Fibroblast of lung (primary cell): Measurements from ENCODE around the gene OGA. TPM values are rescaled to one million over a fixed set of nuclear protein-coding genes. Genes with fewer than 3 reads are reported as not detected.

ENCODE experiments used
- DNase-seq, 2 donors: peaks; one replicate each; pipeline versions ENCODE4 v3.0.0 to v3.0.0-alpha.2; 2010; ENCODE audit warnings: low read depth in 2 of 2
- H2AFZ ChIP-seq: 2 replicates; pipeline ENCODE4 v1.5.1; 2012; ENCODE audit warnings: low read length, control low read depth, inconsistent platforms
- H3K27ac ChIP-seq: 2 replicates; pipeline ENCODE4 v1.5.1; 2011; ENCODE audit warnings: low read length, control low read depth; ENCODE audit not compliant: insufficient read depth
- H3K27me3 ChIP-seq: 2 replicates; pipeline ENCODE4 v1.5.1; 2011; ENCODE audit warnings: mild to moderate bottlenecking, low read length; ENCODE audit not compliant: control insufficient read depth, insufficient read depth
- H3K36me3 ChIP-seq: 2 replicates; pipeline ENCODE4 v1.5.1; 2011; ENCODE audit warnings: low read length; ENCODE audit not compliant: control insufficient read depth, insufficient read depth
- H3K4me1 ChIP-seq: 2 replicates; pipeline ENCODE4 v1.5.1; 2011; ENCODE audit warnings: low read length; ENCODE audit not compliant: control insufficient read depth, insufficient read depth; ENCODE audit errors: extremely low read depth
- H3K4me2 ChIP-seq: 2 replicates; pipeline ENCODE4 v1.5.1; 2011; ENCODE audit warnings: low read length, control low read depth; ENCODE audit not compliant: insufficient read depth; ENCODE audit errors: extremely low read depth
- H3K4me3 ChIP-seq, 4 experiments: fragments of 200-600 bp in 1 of 4; sonication (generic) in 1 of 4; replicated peaks in 1 of 4; 2 replicates each; pipeline ENCODE4 v1.5.1; 2011 to 2016; ENCODE audit warnings: low read length in 4 of 4, low read depth in 3 of 4, mild to moderate bottlenecking in 3 of 4, control low read depth in 2 of 4, inconsistent platforms in 1 of 4, mixed read lengths in 1 of 4; ENCODE audit not compliant: insufficient read depth in 1 of 4; ENCODE audit errors: control extremely low read depth in 1 of 4
- H3K79me2 ChIP-seq: 2 replicates; pipeline ENCODE4 v1.5.1; 2012; ENCODE audit warnings: mild to moderate bottlenecking, low read length, inconsistent platforms; ENCODE audit not compliant: control insufficient read depth, insufficient read depth
- H3K9ac ChIP-seq: 2 replicates; pipeline ENCODE4 v1.5.1; 2011; ENCODE audit warnings: mild to moderate bottlenecking, low read length, control low read depth; ENCODE audit not compliant: insufficient read depth
- H3K9me3 ChIP-seq: 2 replicates; pipeline ENCODE4 v1.5.1; 2012; ENCODE audit warnings: low read depth, low read length; ENCODE audit not compliant: control insufficient read depth, insufficient read depth
- H4K20me1 ChIP-seq: 2 replicates; pipeline ENCODE4 v1.5.1; 2011; ENCODE audit warnings: low read length; ENCODE audit not compliant: control insufficient read depth, insufficient read depth; ENCODE audit errors: extremely low read depth
- EZH2 ChIP-seq: IDR thresholded peaks from 2 replicates; pipeline ENCODE4 v1.5.1; 2012; ENCODE audit warnings: low read length, control low read depth, mild to moderate bottlenecking; ENCODE audit errors: missing control alignments
- polyA plus RNA-seq, 2 donors: library from polyadenylated mRNA; depleted of rRNA in 1 of 2; stranded (reverse) in 1 of 2; unstranded in 1 of 2; fragments of >200 nt; gene quantifications; 2 replicates each; pipeline ENCODE4 v1.2.1, GENCODE V29; 2011 to 2012; ENCODE audit warnings: missing spikeins in 1 of 2
- total RNA-seq: library from RNA; depleted of rRNA; stranded (reverse); fragments of >200 nt; gene quantifications from 2 replicates; pipeline ENCODE4 v1.2.1, GENCODE V29; 2014
- TF ChIP-seq, protein P1 (sequence below), 2 donors: IDR thresholded peaks in 1 of 2; conservative IDR thresholded peaks in 1 of 2; 1 replicate in 1 of 2; 2 replicates in 1 of 2; pipeline ENCODE4 v1.5.1; 2011 to 2012; ENCODE audit warnings: low read length in 2 of 2, control low read depth in 1 of 2, inconsistent platforms in 1 of 2, low read depth in 1 of 2, mild to moderate bottlenecking in 1 of 2

OGA gene
- total and polyA plus RNA-seq, 2 donors (not counting 1 experiment from before 2014, with no cell fraction given) = 69.9 to 193 TPM

DNA sequence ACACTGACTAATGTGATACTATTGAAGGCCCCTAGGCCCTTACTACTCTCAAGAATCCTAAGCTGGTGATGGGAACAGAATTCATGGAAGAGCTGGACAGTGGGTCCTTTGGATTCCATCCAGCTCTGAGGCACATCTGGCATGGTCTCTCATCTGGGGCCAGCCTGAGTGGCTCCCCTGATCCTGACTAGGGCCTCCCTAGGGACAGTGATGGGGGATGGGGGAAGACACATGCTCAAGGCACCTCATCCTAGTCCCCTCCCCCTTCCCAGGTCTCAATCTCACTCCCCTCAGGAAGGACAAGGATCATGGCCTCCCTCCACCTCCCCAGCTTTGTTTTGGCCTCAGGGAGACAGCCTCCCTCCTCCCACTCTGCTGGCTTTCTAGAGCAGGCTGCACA lies 23.6 kb upstream of the OGA start:
- H4K20me1 ChIP-seq = no peaks in the 10 kb centered on the region
- H3K27ac ChIP-seq = no peak overlapping the region
- no peaks in the 10 kb centered on the region for H3K79me2 ChIP-seq
- peak overlapping the region; percentile 23 for H3K4me2 ChIP-seq
- peaks cover 2% of the 10 kb centered on the region for H3K36me3 ChIP-seq
- H3K9me3 ChIP-seq = no peaks in the 10 kb centered on the region
- H2AFZ ChIP-seq = no peak overlapping the region
- no peak overlapping the region for H3K9ac ChIP-seq
- no peak for DNase-seq
- H3K27me3 ChIP-seq = no peaks in the 10 kb centered on the region
- no peaks in the 10 kb centered on the region for H3K4me1 ChIP-seq
- H3K4me3 ChIP-seq = no peak overlapping the region
- no peak for TF ChIP-seq EZH2
- TF ChIP-seq, protein P1, sequence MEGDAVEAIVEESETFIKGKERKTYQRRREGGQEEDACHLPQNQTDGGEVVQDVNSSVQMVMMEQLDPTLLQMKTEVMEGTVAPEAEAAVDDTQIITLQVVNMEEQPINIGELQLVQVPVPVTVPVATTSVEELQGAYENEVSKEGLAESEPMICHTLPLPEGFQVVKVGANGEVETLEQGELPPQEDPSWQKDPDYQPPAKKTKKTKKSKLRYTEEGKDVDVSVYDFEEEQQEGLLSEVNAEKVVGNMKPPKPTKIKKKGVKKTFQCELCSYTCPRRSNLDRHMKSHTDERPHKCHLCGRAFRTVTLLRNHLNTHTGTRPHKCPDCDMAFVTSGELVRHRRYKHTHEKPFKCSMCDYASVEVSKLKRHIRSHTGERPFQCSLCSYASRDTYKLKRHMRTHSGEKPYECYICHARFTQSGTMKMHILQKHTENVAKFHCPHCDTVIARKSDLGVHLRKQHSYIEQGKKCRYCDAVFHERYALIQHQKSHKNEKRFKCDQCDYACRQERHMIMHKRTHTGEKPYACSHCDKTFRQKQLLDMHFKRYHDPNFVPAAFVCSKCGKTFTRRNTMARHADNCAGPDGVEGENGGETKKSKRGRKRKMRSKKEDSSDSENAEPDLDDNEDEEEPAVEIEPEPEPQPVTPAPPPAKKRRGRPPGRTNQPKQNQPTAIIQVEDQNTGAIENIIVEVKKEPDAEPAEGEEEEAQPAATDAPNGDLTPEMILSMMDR (conservative IDR thresholded peaks at IDR 0.05 in 1 of 2, IDR thresholded peaks at IDR 0.05 in 1 of 2; ENCODE audit: low read depth in 1 of 2, low read length in 2 of 2) = no peak

DNA sequence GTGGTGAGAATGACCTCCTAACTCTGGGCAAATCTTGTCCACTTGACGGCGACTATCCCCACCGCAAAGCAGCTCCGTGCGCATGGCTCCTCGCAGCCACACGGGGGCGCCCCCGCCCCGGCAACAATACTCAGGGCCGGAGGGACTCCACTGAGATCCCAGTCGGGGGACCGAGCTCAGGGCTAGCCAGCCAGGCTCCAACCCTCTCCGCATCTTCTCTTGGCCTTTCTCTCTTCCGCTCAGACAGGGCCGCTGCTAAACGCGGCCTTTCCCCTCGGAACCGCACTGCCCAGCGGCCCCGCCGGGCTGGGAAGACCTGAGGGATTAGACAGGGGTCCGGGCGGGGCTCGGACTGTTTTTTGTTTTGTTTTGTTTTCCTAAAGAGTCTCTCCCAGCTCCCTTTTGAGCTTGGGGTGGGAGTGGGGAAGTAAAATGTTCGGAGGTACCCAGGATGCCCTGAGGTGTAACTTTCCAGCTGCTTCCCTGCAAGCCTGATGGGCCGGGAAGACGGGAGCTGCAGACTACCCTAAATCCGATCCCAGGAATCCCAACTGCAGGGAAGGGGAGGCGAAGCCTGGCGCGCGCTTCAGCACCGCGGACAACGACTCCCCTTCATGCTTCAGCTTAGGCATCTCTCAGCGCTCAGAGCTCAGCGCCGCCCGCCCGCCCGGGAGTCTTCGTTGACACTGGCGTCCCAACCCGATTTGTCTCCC lies 22.7 kb upstream of the OGA start:
- H3K4me2 ChIP-seq = peak overlapping the region; percentile 71
- H3K4me1 ChIP-seq = no peaks in the 10 kb centered on the region

DNA sequence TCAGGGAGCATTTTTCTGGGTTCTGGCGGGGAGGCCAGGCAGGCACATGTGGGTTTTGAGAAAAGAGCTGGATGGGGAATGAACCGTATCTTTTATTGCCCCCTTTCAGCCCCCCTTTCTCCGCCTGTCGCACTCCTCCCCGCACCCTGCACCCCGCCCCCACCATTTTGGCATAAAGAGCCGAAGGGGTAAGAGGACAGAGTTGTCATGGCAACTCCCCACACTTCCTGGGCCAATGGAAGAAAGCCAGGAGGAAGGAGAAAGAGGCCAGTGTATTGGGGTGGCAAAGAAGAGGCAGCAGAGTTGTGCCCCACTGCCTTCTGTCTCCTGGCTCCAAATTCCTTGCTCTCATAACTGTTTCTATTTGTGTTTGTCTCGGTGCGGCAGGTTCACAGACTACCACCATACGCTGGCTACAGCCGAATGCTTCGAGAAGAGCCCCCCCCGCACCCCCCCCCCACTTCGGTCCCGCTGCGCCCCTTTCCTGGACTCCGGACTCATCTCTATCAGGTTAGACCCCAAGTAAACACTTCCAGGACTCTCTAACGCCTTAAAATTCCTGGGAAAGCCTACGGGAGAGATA lies 21.9 kb upstream of the OGA start:
- no peak overlapping the region for H3K27ac ChIP-seq
- H3K9ac ChIP-seq = no peak overlapping the region
- H4K20me1 ChIP-seq = no peaks in the 10 kb centered on the region
- DNase-seq = peak in 1 of 2 donors; percentile 41
- H3K79me2 ChIP-seq = no peaks in the 10 kb centered on the region
- TF ChIP-seq, protein P1 (conservative IDR thresholded peaks at IDR 0.05 in 1 of 2, IDR thresholded peaks at IDR 0.05 in 1 of 2; ENCODE audit: low read depth in 1 of 2, low read length in 2 of 2) = no peak
- TF ChIP-seq EZH2 = no peak
- no peaks in the 10 kb centered on the region for H3K4me1 ChIP-seq
- H2AFZ ChIP-seq = no peak overlapping the region
- H3K4me2 ChIP-seq = peak overlapping the region; percentile 34
- H3K36me3 ChIP-seq = no peaks in the 10 kb centered on the region
- no peaks in the 10 kb centered on the region for H3K9me3 ChIP-seq
- H3K4me3 ChIP-seq = peak overlapping the region in 3 of 4 experiments; percentile 21 to 42 (median 35)
- no peaks in the 10 kb centered on the region for H3K27me3 ChIP-seq

More for the DNA sequence above, 22.7 kb upstream of the OGA start:
- Histone ChIP-seq H3K36me3 (peaks cover under 1% of the 10 kb centered on the region), H3K27ac (no peak overlapping the region), H3K4me3 (peak overlapping the region; percentile 35 to 51 (median 46)), H3K79me2 (no peaks in the 10 kb centered on the region), H3K9ac (no peak overlapping the region), H4K20me1 (no peaks in the 10 kb centered on the region), H2AFZ (no peak overlapping the region), H3K9me3 (no peaks in the 10 kb centered on the region), H3K27me3 (no peaks in the 10 kb centered on the region)
- TF ChIP-seq EZH2 = no peak
- TF ChIP-seq, protein P1 (conservative IDR thresholded peaks at IDR 0.05 in 1 of 2, IDR thresholded peaks at IDR 0.05 in 1 of 2; ENCODE audit: low read depth in 1 of 2, low read length in 2 of 2) = peak; percentile 92 to 93
- DNase-seq = peak; percentile 78 to 83
